ENCODE results near the gene RALBP1. TPM values are rescaled to one million over a fixed set of nuclear protein-coding genes. Genes with fewer than 3 reads are reported as not detected.

RALBP1 gene
- total RNA-seq: 10 to 100 TPM; 39.8 to 82.6 (median 57.6) TPM

- ATAC-seq (ENCODE audit: low FRiP score in 2 of 2) (peak; percentile 99 to 100), DNase-seq (peak; percentile 100)
- peaks cover 0 to 11% (median 7%) of the 10 kb centered on the region in 4 donors for H3K36me3 ChIP-seq
- H3K4me1 ChIP-seq: peaks cover 9 to 23% (median 12%) of the 10 kb centered on the region in 4 donors
- H3K27me3 ChIP-seq: no peaks in the 10 kb centered on the region
- 0% methylated on average over 8 to 57 of the region's 69 CpGs for WGBS, 2 donors
- peak within 1 kb of the TSS; percentile 58 to 98 (median 94) for H3K4me3 ChIP-seq
- peaks cover 0 to 6% (median 0%) of the 10 kb centered on the region in 4 donors for H3K9me3 ChIP-seq
- H3K27ac ChIP-seq: peak within 1 kb of the TSS; percentile 88 to 98 (median 94)
- TF ChIP-seq EP300 (IDR thresholded peaks at IDR 0.05) (peak in 1 of 4 donors; percentile 62), POLR2A (IDR thresholded peaks at IDR 0.05) (peak in 3 of 4 donors; percentile 33 to 92 (median 81)), POLR2AphosphoS5 (IDR thresholded peaks at IDR 0.05) (peak; percentile 70 to 87)
- TF ChIP-seq, protein P1, sequence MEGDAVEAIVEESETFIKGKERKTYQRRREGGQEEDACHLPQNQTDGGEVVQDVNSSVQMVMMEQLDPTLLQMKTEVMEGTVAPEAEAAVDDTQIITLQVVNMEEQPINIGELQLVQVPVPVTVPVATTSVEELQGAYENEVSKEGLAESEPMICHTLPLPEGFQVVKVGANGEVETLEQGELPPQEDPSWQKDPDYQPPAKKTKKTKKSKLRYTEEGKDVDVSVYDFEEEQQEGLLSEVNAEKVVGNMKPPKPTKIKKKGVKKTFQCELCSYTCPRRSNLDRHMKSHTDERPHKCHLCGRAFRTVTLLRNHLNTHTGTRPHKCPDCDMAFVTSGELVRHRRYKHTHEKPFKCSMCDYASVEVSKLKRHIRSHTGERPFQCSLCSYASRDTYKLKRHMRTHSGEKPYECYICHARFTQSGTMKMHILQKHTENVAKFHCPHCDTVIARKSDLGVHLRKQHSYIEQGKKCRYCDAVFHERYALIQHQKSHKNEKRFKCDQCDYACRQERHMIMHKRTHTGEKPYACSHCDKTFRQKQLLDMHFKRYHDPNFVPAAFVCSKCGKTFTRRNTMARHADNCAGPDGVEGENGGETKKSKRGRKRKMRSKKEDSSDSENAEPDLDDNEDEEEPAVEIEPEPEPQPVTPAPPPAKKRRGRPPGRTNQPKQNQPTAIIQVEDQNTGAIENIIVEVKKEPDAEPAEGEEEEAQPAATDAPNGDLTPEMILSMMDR (IDR thresholded peaks at IDR 0.05): peak in 2 of 6 experiments; percentile 22 to 58
Measured at GRCh38 chr18:9474983-9475642, at the start of gene RALBP1. Gene RALBP1, plus strand, starts transcription at chr18:9475513. Its CDS starts 37,533 bp downstream, at chr18:9513046.

- H3K27me3 ChIP-seq: no peaks in the 10 kb centered on the region
- no peak overlapping the region for H3K4me3 ChIP-seq
- H3K27ac ChIP-seq: no peak overlapping the region
- DNase-seq: no peak
- no peaks in the 10 kb centered on the region for H3K4me1 ChIP-seq
- no peaks in the 10 kb centered on the region for H3K36me3 ChIP-seq
- no peaks in the 10 kb centered on the region for H3K9me3 ChIP-seq
- ATAC-seq (ENCODE audit: low FRiP score in 2 of 2): no peak
- WGBS, 2 donors: 79 to 95% methylated on average over 7 of the region's 7 CpGs
- no peak for TF ChIP-seq EP300 (IDR thresholded peaks at IDR 0.05)
- TF ChIP-seq POLR2A (IDR thresholded peaks at IDR 0.05): no peak
- no peak for TF ChIP-seq POLR2AphosphoS5 (IDR thresholded peaks at IDR 0.05)
- TF ChIP-seq, protein P1 (IDR thresholded peaks at IDR 0.05): no peak
Measured at GRCh38 chr18:9426753-9427152, 48.6 kb upstream of the RALBP1 start.

DNA sequence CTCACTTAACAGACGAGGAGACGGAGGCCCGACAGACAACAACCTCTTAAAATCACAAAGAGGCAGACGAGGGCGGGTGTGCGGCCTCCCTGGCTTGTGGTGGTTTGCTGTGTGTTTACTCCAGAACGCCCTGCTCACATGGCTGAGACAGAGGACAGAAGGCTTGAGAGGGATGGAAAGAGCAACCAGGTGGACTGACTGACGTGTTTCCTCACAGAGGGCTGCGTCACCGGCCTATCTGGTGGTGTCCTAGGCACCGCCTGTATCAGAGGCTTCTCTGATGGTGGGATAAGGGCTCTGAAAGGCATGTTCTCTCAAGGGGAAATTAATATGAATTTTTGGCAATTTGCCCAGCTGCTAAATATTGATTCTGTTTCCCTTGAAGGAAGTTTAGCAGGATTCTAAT is 47.0 kb upstream of the RALBP1 start:
- Histone ChIP-seq H3K36me3 (no peaks in the 10 kb centered on the region), H3K4me3 (no peak overlapping the region), H3K4me1 (peaks cover 0 to 1% (median 0%) of the 10 kb centered on the region in 4 donors), H3K27me3 (no peaks in the 10 kb centered on the region), H3K27ac (no peak overlapping the region), H3K9me3 (no peaks in the 10 kb centered on the region)
- WGBS, 2 donors: 74 to 86% methylated on average over 11 of the region's 11 CpGs
- no peak for DNase-seq
- TF ChIP-seq, protein P1 (IDR thresholded peaks at IDR 0.05): no peak
- TF ChIP-seq POLR2AphosphoS5 (IDR thresholded peaks at IDR 0.05) (no peak), POLR2A (IDR thresholded peaks at IDR 0.05) (no peak), EP300 (IDR thresholded peaks at IDR 0.05) (no peak)
- ATAC-seq (ENCODE audit: low FRiP score in 2 of 2): no peak

- no peak overlapping the region for H3K27ac ChIP-seq
- peak in 1 of 2 donors; percentile 56 for ATAC-seq (ENCODE audit: low FRiP score in 2 of 2)
- H3K27me3 ChIP-seq: no peaks in the 10 kb centered on the region
- TF ChIP-seq POLR2A (IDR thresholded peaks at IDR 0.05) (no peak), EP300 (IDR thresholded peaks at IDR 0.05) (no peak), POLR2AphosphoS5 (IDR thresholded peaks at IDR 0.05) (no peak)
- TF ChIP-seq, protein P1 (IDR thresholded peaks at IDR 0.05): no peak
- no peaks in the 10 kb centered on the region for H3K9me3 ChIP-seq
- 89 to 95% methylated on average over 6 of the region's 6 CpGs for WGBS, 2 donors
- H3K36me3 ChIP-seq: no peaks in the 10 kb centered on the region
- no peak for DNase-seq
- H3K4me1 ChIP-seq: peaks cover 0 to 9% (median 1%) of the 10 kb centered on the region in 4 donors
- H3K4me3 ChIP-seq: no peak overlapping the region
Measured at GRCh38 chr18:9428862-9429661, 46.3 kb upstream of the RALBP1 start.
